Hepatocyte (in vitro differentiated cells): Measurements from ENCODE around the gene FBXO33.

Experiments
- EZH2 ChIP-seq: fragments of 200-600 bp; sonication (generic); IDR thresholded peaks from 2 replicates; pipeline ENCODE4 v1.6.1; 2016; ENCODE audit warnings: antibody characterized with exemption, mild to moderate bottlenecking, borderline replicate concordance
- EZH2phosphoT487 ChIP-seq: fragments of 200-600 bp; sonication (generic); IDR thresholded peaks from one replicate; pipeline ENCODE4 v1.6.1; 2018; ENCODE audit warnings: antibody characterized with exemption, mild to moderate bottlenecking, low read depth, moderate library complexity; ENCODE audit not compliant: unreplicated experiment, severe bottlenecking
- TF ChIP-seq, protein P1 (sequence below): fragments of 200-600 bp; sonication (generic); IDR thresholded peaks from 2 replicates; pipeline ENCODE4 v1.5.1; 2016; ENCODE audit warnings: antibody characterized with exemption, mild to moderate bottlenecking; ENCODE audit not compliant: poor library complexity

DNA sequence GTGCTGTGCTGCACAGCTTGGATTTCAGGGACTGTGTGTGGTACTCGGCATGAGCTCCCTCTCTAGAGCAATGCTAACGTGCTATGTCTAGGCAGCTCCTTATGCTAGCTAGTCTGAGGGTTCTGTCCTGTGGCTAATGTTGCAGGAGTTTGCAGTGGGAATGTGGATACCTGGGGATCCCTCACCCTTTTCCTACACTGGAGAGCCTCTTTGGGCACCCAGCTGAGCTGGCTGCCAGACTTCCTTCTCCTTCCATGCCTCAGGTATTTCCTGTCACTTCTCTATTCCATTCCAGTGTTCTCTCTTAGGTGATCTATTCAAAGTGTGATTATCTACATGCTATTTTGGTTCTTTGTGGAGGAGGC, 64.9 kb downstream of the FBXO33 start:
- TF ChIP-seq, protein P1, sequence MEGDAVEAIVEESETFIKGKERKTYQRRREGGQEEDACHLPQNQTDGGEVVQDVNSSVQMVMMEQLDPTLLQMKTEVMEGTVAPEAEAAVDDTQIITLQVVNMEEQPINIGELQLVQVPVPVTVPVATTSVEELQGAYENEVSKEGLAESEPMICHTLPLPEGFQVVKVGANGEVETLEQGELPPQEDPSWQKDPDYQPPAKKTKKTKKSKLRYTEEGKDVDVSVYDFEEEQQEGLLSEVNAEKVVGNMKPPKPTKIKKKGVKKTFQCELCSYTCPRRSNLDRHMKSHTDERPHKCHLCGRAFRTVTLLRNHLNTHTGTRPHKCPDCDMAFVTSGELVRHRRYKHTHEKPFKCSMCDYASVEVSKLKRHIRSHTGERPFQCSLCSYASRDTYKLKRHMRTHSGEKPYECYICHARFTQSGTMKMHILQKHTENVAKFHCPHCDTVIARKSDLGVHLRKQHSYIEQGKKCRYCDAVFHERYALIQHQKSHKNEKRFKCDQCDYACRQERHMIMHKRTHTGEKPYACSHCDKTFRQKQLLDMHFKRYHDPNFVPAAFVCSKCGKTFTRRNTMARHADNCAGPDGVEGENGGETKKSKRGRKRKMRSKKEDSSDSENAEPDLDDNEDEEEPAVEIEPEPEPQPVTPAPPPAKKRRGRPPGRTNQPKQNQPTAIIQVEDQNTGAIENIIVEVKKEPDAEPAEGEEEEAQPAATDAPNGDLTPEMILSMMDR: no peak
- TF ChIP-seq EZH2: no peak
- TF ChIP-seq EZH2phosphoT487: no peak
